ENCODE data around the gene RSPH1.

DNA sequence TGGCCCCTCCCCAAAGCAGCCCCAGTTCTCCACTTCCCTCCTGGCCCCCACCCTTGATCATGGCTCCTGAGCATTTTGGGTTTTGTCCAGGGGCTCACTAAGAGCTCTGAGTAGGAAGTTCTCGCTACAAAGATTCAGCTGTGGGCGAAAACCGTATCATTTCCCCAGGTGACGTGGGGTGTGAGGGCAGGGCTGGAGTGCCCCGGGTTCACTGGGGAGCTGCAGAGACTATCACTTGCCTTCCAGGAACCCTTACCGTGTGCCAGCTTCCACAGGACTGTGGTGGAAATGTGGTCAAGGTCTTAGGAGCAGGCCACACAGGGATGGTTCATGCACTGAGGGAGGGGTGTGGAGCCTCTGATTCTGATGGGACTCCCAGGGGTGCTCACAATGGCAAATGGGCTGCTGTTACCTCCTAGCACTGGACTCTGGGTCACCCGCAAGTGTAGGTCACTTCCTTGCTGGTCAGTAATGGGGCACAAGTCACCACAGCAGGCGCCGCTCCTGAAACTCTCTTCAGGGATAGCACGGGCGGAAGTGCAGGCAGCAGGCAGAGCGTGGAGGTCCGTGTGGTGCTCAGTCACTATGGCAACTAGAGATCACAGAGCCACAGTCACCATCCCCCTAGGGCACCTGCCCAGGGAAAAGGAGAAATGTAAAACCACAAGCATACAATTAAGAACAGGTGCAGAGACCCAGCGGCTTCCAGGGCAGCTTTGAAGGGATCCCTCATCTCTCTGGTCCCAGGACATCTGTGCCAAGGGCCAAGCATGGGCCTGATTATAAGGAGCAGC is 35.4 kb downstream of the RSPH1 start:
- TF ChIP-seq, protein P1, sequence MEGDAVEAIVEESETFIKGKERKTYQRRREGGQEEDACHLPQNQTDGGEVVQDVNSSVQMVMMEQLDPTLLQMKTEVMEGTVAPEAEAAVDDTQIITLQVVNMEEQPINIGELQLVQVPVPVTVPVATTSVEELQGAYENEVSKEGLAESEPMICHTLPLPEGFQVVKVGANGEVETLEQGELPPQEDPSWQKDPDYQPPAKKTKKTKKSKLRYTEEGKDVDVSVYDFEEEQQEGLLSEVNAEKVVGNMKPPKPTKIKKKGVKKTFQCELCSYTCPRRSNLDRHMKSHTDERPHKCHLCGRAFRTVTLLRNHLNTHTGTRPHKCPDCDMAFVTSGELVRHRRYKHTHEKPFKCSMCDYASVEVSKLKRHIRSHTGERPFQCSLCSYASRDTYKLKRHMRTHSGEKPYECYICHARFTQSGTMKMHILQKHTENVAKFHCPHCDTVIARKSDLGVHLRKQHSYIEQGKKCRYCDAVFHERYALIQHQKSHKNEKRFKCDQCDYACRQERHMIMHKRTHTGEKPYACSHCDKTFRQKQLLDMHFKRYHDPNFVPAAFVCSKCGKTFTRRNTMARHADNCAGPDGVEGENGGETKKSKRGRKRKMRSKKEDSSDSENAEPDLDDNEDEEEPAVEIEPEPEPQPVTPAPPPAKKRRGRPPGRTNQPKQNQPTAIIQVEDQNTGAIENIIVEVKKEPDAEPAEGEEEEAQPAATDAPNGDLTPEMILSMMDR (conservative IDR thresholded peaks at IDR 0.05; ENCODE audit: low read length), result no peak
- no peak for TF ChIP-seq EZH2phosphoT487 (IDR thresholded peaks at IDR 0.05; ENCODE audit: borderline replicate concordance)
